Endometrium (tissue), 2 donors: ENCODE measurements around the gene FLYWCH1.

Experiments used
- FAIRE-seq: peaks from 2 replicates; lab custom pipeline; 2012; peaks lifted over from hg19 to GRCh38; lab: Jason Lieb, UNC
- donor health status: control.
- donor health status: control.

FLYWCH1 gene

GRCh38 chr16:2983706-2984136, 72.0 kb downstream of the FLYWCH1 start:
- FAIRE-seq: no peak

GRCh38 chr16:2985462-2985861, 73.7 kb downstream of the FLYWCH1 start:
- no peak for FAIRE-seq

DNA sequence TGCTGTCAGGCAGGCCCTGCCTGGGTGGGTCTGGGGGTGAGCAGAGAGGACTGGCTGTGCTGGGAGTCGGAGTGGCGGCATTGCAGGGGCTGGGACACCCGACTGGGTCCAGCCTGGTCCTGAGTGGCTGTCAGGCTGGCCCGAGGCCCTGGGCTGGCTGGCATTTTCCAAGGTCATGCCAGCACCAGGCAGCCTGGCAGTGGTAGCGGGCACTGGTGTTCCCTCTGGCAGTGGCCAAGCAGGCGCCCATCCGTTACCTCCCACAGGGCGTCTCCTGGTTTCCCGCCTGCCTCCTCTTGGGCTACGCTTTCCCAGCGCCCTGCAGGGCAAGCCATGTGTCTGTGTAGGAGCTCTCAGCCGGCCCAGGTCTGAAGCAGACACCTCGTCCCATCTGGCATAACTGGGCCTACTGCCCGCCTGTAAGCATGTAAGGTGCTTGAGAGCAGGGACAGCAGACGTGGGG, 74.2 kb downstream of the FLYWCH1 start:
- no peak for FAIRE-seq

GRCh38 chr16:2986623-2987188, 75.0 kb downstream of the FLYWCH1 start:
- FAIRE-seq: no peak

DNA sequence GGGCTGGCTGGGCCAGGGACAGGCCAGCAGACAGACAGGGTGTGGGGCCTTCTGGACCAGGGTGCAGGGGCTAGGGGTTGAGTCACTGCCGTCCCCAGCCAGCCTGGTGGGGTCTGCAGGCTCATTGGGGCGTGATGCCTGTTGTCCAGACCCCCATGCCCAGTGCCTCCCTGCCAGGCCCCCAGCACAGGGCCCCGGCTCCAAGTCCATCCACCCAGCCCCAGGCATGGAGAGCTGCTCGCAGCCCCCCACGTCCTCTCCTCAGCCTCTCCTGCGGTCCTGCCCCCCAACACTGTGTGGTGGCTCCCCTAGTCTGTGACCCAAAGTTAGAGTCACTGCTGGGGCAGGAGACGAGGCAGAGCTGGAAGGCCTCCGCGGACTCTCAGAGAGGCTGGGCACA, 75.6 kb downstream of the FLYWCH1 start:
- no peak for FAIRE-seq

DNA sequence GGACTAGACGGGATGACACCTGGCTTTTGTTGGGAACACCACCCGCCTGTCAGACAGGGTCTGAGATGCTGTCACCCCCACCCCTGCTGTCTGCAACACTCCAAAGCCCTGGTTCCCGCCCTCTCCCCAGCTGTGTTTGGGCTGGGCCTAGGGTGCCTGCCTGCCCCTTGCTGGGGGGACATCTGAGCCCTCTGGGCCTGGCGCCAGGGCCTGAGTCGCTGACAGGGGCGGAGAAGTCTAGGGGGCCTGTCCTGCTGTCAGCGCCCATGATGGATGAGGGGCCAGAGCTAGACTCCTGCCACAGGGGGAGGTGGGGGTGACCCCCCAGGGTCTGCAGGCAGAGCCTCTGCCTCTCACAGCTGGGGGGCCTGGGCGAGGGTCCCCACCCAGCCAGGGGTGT, 76.1 kb downstream of the FLYWCH1 start:
- no peak for FAIRE-seq

DNA sequence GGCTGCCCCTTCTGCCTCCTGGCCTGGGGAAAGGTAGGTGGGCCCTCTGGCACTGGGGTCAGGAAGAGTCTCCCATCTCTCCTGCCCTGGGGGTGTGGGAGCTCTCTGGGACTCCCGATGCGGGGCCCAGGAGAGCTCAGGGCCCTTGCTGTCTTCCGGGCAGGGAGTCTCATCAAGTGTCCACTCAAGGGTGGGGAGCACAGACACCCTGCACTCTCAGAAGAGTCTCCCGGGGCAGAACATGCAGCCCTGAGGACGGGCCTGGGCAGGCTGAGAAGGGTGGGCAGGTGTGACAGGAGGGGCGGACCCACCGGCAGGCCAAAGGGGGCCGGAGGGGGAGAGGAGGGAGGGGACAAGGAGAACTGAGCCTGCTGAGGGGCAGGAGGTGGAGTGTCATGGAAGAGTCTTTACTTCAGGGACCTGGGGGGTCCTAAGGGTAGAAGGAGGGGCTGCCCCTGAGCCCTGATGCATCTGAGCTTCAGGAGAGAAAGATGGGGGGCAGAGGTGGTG, 76.9 kb downstream of the FLYWCH1 start:
- no peak for FAIRE-seq

- FAIRE-seq: no peak
These were observed 79.2 kb downstream of the FLYWCH1 start for GRCh38 chr16:2990891-2991290.

DNA sequence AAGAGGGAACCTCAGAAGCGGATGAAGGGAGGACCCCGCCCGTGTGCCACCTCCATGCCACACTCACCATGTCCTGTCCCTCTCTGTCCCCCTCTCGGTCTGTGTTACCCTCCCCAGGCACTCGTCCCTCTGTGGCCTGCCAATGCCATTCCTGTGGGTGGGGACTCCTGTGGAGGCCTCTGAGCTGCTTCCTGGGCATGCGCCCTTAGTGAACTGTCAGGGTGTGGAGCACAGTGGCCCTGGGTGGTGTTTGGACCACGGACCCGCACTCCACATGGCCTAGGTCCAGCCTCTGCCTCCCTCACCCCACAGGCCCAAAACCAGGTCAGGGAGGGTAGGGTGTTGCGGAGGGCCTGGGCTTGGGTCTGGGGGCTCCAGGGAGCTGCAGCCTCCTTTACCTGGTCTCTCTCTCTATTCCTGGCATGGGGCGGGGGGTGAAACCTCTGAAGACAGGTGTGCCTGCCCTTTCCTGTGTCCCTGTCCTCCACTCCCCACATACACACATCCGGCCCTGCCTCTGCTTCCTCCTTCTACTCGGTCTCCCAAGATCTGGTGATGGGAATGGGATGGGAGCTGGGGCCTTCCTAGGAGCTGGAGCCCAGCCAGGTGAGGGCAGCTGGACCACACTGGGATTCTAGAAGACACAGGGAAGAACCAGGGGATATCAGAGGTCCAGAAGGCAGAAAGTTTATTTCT, 80.0 kb downstream of the FLYWCH1 start:
- FAIRE-seq: no peak

GRCh38 chr16:2992383-2993081, 80.8 kb downstream of the FLYWCH1 start:
- no peak for FAIRE-seq

- FAIRE-seq: no peak
These were observed 84.6 kb downstream of the FLYWCH1 start for GRCh38 chr16:2996298-2996697.

DNA sequence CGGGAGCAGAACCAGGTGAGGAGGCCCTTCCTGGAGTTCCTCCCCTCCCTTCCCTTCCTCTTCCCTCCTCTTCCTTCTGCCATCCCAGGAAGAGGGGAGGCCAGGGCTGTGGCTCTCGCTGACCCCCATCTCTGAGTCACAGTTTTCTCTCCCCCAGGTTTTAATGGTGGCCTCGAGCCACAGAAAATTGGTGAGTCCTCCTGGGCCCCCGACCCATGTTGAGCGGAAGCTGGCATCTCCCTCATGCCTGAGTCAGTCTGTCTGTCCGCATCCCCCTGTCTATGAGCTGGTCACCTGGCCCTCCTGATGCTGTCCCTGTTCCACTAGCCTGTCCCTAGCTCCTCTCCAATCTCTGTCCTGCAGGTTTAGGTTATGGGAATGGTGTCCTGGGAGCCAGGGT, 88.2 kb downstream of the FLYWCH1 start:
- FAIRE-seq: no peak

GRCh38 chr16:3000540-3000939, 88.8 kb downstream of the FLYWCH1 start:
- FAIRE-seq: no peak
